Left cardiac atrium (tissue), 4 donors: ENCODE data around the gene GJB1. TPM values are rescaled to one million over a fixed set of nuclear protein-coding genes. Genes with fewer than 3 reads are reported as not detected.

Experiments used
- ATAC-seq, 2 donors: fragments of 200-7000 bp; cut with Tn5 transposase; one replicate each; pipeline ENCODE4 v1.9.1; 2020; ENCODE audit warnings: mild to moderate bottlenecking in 2 of 2, moderate library complexity in 2 of 2
- DNase-seq: peaks from one replicate; pipeline ENCODE4 v3.0.0-alpha.2; 2020
- intact Hi-C, 2 donors: fragments of 100-400 bp; cut with DNase I; formaldehyde crosslinking; loops; one replicate each; pipeline versions ENCODE4 v1.14.1 to v1.15.1; 2022 to 2023
- total RNA-seq, 2 donors: library from RNA; stranded (reverse); fragmentation: NEBNext Ultra II Directional; extraction: Animal tissue kit (Norgen Biotek cat#: 25700); gene quantifications; one replicate each; pipeline ENCODE4 v1.2.1, GENCODE V29; 2021
- donor health status: DM: no; HTN: yes; CAD: no.
- donor health status: DM: no; HTN: yes; CAD: no; lungs with severe emphysema.
- donor health status: DM: yes; HTN: yes; CAD: no.
- donor health status: Dilated cardiomyopathy.

Gene GJB1
- total RNA-seq, 2 donors from 2014 or later = not detected

DNA sequence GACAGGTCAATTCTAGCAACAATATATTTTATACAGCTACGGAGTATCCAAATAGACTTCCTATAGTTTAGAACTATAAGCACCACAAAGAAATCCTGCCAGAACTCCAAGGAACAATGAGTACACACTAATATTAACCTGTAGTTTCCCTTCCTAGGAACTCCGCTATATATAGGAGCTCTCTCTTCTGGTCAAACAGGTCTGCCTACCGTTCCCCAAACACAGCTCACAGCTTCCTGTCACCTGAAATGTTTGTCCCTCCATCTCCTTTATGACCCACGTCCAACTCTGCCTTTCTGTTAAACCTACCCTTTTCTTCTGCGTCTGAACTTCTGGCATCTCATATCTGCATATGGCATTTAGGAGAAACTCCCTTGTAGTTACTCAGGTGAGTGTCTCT, 10.5 kb upstream of the GJB1 start:
- intact Hi-C loops = no loop called here

DNA sequence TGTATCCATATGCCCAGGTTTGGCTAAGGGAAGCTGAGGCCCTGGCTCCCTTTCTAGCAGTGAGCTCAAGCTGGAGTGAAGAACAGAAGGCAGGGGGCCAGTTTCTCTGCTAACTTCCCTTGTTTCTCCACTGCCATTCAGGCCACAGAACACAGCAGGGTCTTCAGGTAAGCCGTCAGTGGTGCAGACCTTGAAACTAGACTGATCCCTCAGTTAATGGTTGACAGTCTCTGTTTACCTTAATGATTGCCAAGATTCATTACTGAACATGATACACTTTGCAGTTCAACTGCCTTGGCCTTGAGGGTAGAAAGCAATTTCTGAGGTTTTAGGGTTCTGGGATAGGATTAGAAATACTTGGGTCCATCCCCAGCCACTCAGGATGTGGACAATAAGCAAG, 8.9 kb upstream of the GJB1 start:
- intact Hi-C loops = no loop called here
- ATAC-seq (no peak), DNase-seq (no peak)

More for the DNA sequence above, 10.5 kb upstream of the GJB1 start:
- ATAC-seq (no peak), DNase-seq (no peak)

DNA sequence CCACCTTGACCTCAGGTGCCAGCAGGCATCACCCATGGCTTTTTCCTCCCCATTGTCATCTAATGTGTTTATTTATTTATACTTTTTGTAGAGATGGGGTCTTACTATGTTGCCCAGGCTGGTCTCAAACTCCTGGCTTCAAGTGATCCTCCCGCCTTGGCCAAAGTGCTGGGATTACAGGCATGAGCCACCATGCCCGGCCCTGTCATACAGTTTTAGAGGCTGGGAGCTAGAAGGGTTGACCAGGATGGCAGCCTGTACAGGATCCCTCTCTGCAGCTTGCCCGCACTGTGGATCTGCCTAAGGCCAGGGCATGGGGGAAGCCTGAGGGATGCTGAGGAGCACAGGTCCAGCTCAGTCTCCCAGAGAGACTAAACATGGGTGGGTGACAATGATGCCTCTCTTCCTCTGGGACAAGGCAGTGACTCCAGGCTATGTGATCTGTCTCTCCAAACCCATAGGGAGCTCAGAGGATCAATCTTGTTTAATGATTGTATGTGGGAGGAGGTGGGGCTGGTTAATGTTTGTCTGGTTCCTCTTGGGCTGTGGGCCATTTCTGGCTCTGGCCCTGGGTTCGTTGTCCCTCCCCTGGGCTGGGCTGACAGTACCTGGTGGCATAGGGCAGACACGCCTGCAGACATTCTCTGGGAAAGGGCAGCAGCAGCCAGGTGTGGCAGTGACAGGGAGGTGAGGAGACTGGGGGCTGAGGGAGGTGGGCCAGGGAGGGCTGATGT, 8.3 kb upstream of the GJB1 start:
- no peak for ATAC-seq
- DNase-seq = no peak
- intact Hi-C loops = no loop called here

DNA sequence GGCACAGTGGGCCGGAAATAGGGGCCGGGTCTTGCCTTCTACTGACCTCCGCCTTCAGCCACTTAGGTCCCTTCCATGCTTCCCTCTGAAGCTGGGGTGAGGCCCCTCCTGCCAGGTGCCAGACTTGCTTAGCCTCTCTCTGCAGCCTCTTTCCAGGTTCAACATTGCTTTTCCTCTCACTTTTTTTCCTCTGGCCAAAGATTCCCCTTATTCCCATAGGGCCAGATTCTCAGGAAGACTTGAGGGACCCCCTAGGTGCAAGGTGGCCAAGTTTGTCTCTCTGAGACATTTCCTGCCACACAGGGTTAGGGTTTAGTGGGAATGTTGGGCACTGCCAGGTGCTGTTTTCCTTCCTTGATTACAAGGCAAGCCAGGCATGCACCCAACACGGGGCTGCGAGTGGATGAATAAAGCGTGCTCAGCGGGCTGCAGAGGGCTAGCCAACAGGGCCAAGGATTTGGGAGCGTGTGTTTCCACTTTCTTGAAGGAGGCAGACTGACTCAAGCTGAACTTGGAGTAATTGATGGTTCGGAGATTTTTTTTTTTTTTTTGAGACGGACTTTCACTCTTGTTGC, 7.6 kb upstream of the GJB1 start:
- no peak for ATAC-seq

DNA sequence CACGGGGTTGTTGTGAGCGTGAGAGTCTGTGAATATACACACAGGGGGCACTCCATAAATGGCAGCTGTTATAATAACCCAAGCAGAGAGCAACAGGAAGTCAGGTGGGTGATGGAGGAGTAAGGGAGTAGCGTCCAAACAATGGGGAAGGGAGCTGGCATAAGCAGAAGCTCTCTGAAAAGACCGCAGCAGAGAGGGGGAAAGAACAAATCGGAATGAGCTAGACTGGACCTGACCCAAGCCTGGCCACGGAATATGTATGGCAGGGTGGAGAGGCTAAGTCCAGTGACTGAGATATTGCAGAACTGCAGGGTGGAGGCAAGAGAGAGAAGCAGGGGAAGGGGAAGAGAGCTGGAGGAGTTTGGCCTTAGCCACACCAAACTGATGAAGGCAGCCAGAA, 6.5 kb upstream of the GJB1 start:
- intact Hi-C loops = no loop called here

More for the DNA sequence above, 7.6 kb upstream of the GJB1 start:
- intact Hi-C loops = no loop called here
- no peak for DNase-seq

DNA sequence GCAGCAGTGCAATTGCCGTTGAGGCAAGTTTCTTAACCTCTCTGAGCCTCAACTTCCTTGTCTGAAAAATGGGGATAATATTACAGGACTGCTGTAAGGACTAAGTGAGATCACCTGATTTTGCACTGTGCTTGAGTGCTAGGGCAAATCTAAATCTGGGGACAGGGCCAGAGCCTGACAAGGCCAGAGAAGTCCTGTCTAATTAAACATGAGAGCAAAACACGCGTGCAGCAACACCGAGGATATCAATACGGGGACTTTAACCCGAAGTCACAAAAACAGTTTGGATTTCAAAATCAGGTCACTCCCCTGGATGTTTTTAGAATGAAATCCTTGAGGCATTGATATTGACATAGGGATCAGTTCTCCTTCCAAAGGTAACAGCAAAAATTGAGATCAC, 5.7 kb upstream of the GJB1 start:
- intact Hi-C loops = no loop called here
- no peak for ATAC-seq
- no peak for DNase-seq

More for the DNA sequence above, 6.5 kb upstream of the GJB1 start:
- DNase-seq = no peak
- no peak for ATAC-seq

DNA sequence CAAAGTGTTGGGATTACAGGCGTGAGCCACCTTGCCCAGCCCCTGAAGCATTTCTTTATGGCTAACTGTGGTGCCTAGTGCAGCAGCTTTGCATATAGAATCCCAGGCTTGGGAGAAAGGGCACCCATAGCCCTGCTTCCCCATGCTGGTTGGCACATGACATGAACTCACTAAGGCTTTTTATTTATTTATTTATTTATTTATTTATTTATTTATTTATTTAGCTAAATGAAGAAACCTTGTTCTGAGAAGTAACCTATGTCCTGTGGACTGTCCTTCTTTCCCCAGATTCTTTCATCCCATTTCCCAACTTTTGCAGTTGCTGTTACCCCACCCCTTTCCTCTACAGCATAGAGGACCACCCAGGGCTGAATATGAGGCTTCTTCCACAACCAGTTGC, 1.9 kb upstream of the GJB1 start:
- DNase-seq (no peak), ATAC-seq (no peak)
- intact Hi-C loops = no loop called here

DNA sequence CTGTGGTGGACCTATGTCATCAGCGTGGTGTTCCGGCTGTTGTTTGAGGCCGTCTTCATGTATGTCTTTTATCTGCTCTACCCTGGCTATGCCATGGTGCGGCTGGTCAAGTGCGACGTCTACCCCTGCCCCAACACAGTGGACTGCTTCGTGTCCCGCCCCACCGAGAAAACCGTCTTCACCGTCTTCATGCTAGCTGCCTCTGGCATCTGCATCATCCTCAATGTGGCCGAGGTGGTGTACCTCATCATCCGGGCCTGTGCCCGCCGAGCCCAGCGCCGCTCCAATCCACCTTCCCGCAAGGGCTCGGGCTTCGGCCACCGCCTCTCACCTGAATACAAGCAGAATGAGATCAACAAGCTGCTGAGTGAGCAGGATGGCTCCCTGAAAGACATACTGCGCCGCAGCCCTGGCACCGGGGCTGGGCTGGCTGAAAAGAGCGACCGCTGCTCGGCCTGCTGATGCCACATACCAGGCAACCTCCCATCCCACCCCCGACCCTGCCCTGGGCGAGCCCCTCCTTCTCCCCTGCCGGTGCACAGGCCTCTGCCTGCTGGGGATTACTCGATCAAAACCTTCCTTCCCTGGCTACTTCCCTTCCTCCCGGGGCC, 1.2 kb downstream of the GJB1 start:
- DNase-seq (no peak), ATAC-seq (no peak)
- intact Hi-C loops = no loop called here

DNA sequence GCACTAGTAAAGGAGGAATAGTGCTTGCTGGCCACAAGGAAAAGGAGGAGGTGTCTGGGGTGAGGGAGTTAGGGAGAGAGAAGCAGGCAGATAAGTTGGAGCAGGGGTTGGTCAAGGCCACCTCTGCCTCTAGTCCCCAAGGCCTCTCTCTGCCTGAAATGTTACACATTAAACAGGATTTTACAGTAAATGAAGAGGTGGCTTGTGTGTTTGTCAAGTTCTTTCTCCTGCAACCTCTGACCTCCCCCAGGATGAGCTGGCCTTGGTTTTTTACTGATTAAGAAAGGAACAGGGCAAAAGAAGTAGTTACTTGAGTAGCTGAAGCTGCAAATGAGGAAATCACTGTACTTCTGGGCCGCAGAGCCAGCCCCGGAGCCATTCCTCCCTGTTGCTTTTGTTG, 2.0 kb downstream of the GJB1 start:
- DNase-seq = no peak
- ATAC-seq = no peak
- intact Hi-C loops = no loop called here

DNA sequence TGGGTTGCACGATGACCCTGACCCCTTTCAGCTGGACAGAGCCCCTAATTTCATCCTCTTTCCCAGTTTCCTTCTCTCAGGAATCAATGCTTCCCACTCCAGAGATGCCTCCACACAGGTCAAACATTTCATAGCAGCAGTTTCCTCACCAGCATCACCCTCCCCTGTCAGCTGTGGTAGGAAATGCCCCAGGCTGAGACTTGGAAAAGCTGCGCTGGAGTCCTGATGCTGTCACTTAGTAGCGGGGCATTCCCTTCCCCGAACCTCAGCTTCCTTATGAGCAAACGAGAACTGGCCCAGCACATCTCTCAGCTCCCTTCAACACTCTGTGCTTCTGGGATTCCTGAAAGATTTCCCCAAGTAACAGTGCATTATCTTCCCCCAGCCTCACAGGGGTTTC, 2.7 kb downstream of the GJB1 start:
- ATAC-seq = no peak
- intact Hi-C loops = no loop called here

DNA sequence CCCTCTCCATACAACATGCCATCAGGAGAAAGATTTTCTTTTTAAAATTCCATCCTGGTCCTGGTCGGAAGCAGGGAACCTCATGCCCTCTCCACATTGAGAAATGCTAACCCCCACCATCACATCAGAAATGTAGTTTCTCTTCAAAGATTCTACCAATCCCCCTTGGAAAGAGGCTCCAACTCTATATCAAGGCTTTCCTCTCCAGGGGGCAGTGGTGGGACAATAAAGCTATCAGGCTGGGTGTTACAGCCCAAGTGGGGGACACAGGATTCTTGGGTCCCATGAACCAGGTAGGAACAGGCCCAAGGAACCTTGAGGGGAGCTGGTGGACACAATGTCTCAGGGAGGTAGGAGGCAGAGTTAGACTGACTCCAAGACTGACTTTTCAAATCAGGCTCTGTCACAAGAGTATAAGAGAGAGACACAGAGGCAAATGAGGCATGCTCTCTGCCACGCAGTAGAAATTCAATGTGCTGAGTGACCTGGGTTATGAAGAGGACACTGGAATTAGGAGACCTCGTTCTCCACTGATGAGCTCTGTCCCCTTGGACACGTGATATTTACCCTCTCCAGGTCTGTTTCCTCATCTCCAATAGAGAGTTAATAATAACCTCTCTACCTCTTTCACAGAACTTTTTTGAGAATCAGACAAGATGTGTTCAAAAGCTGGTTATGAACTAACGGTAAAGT, 4.5 kb downstream of the GJB1 start:
- no peak for ATAC-seq
- no peak for DNase-seq

More for the DNA sequence above, 2.7 kb downstream of the GJB1 start:
- no peak for DNase-seq

DNA sequence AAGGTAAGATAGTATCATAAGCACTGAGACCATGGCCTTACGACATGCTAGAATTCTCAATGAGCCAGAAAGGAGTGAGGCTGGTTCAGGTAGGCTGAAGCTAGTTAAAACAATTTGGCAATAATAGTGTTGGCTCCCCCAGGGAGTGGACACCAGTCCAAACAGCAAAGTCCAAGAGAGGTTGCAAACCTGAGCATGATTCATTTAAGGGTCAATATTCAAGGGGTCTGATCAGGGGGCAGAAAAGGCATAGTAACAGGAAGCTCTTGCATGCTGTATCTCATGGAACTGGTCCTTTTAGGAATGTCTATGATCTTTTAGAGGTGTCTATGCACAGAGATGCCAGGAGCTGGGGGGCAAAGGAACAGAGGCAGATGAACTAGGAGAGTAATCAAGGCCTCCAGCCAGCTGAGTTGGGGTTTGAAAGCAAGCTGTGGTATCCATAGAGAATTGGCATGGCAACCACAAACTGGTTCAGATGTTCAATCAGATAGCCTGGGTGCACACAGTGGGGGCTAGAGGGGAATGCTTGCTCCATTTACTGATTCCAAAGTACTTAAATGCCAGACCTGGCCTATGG, 5.1 kb downstream of the GJB1 start:
- ATAC-seq = no peak
- intact Hi-C loops = no loop called here
- no peak for DNase-seq

More for the DNA sequence above, 4.5 kb downstream of the GJB1 start:
- intact Hi-C loops = no loop called here

DNA sequence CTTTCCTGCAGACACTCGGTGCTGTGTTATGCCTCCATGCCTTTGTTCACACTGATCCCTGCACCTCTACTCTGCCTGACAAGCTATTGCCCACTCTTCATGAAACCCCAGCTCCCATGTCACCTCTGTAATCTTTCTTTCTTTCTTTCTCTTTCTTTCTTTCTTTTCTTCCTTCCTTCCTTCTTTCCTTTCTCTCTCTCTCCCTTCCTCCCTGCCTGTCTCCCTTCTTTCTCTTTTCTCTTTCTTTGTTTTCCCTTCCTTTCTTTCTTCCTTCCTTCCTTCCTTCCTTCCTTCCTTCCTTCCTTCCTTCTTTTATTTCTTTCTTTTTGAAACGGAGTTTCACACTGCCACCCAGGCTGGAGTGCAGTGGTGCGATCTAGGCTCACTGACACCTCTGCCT, 12.5 kb downstream of the GJB1 start:
- ATAC-seq = no peak
- intact Hi-C loops = no loop called here

DNA sequence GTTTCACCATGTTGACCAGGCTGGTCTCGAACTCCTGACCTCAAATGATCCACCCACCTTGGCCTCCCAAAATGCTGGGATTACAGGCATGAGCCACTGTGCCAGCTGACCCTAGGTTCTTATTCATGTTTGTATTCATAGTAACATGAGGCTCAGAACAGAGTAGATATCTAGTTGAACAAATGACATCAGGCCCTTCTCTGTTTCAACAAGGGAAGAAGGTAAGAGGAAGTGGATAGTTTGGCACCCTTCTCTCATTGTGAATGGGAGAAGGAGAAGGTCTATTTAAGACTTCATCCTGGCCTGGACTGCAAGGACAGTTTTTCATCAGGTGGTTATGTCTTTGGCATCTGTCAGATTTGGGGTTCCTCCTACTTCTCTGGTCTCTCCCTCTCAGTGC, 13.8 kb downstream of the GJB1 start:
- intact Hi-C loops = no loop called here
- DNase-seq (no peak), ATAC-seq (no peak)

More for the DNA sequence above, 12.5 kb downstream of the GJB1 start:
- DNase-seq = no peak

DNA sequence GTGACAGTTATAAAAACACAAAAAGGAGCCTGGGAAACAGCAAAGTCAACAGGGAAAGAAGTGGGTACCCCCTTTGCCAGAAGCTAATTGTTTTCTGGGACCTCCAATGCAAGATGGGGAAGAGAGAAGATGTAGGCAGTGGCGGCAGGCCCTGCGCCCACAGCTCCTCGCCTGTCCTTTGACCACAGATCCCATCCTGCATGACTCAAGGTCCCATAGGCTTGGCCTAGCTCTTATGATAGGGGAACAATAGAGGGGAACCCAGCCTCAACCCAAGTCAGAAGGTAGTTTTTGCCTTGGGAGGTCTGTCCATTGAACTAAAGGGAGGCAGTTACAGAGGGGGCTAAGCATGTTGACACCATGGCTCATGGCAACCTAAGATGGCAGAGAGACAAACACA, 16.8 kb downstream of the GJB1 start:
- intact Hi-C loops = no loop called here
- no peak for DNase-seq
- ATAC-seq = no peak

DNA sequence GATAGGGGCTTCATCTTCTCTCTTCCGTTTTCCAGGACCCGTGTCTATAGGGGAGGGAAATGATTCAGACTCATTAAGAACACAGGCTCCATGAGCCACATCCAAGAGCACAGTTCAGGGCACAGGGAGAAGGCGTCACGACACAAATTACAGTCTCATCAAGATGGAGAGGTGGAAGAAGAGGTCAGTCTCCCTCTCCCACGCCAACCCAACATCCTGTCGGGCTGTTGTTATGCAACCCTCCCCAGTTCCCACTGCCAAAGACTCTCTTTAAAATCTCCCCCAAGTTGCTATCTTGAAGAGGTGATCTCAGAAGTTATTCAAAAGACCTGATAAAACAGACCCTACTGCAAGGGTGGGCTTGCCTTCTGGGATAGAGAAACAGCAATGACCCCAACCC, 18.3 kb downstream of the GJB1 start:
- no peak for ATAC-seq
- intact Hi-C loops = no loop called here
- no peak for DNase-seq

DNA sequence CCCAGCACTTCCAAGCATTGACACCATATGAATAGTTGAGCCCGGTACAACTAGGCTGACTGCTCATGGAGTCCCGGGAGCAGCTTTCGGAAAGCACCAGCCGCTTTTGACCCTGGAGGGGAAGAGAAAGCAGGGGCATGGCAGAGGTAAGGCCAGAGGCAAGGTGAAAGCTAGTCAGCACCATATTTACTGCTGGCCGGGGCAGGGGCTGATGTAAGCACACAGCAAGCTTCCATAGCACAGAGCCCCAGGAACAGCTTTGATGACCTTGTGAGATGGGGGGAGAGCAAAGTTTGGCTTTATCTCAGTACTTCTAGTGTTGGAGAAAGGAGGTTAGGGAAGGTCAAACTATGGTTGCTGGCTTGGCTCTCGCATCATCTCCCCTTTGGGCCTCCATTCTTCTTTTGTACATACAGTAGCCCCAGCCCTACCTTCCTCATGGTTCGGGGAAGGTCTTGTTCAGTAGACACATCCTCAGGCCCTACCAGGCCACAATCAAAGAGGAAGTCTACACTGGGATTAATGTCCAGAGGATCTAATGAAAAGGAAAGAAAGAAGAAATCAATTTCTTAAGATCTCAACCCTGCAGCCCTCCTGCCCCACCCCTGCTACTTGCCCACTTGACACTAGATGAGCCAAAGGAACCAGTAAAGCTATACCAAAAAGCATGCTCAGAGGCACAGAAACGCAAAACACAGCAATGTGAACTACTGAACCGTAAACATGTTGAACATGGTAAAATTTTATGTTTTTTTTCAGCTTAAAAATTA, 21.5 kb downstream of the GJB1 start:
- intact Hi-C loops = no loop called here
- DNase-seq (no peak), ATAC-seq (no peak)

DNA sequence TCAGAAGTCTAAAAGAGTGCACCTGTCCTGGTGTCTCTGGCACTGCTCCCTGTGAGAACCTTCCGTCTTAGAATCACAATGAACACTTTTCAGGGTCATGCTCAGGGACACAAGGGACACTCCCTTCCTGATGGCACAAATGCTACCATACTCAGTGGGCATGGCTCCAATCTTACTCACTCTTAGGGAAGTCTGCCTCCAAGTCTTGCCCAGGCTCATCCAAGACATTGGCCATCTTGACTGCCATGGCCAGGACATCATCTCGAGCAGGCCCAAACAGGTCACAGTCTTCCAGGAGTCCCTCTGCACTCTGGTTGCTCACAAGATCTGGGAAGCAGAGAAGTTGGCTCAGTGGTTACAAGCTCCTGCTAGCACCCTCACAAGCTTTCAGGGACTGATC, 22.1 kb downstream of the GJB1 start:
- DNase-seq = no peak
- no peak for ATAC-seq
- intact Hi-C loops = no loop called here

DNA sequence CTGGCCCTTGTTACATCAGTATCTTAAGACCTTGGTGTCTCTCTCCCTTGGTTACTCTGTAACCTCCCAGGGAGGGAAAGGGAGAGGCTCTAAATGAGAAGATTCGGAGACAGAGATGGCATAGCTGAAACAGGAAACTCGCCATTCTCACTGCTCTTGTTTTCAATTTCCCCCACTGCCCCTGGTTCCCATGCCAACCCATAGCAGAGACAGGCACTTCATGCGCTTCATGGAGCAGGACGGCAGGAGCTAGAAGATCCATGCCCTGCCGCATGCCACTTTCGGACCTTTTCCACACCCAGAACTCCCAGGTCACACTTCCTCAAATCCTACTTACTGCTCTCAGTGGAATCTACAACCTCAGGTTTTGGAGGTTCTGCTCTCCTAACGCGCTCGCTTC, 27.8 kb downstream of the GJB1 start:
- no peak for ATAC-seq
- intact Hi-C loops = loop anchor here (10.0 kb wide), 1 partner anchor 114 kb away; the partner anchor contains the start of gene TAF1 (in 2 of the 2)
- DNase-seq = no peak
